ENCODE results near the gene SLC35G6. TPM values are rescaled to one million over a fixed set of nuclear protein-coding genes. Genes with fewer than 3 reads are reported as not detected.
A peak's percentile ranks its signal among the peaks of the same experiment; 100 is the strongest.
"Not testable (repeated sequence)": the region's sequence is repeated elsewhere in the genome, so short reads cannot be mapped to it uniquely, and the experiment has no call there.

Gene SLC35G6
- not detected for total RNA-seq

GRCh38 chr17:7481275-7481674 lies at the start of gene SLC35G6:
Gene SLC35G6 (plus strand): TSS chr17:7481446. CDS start chr17:7481517, 71 bp downstream.
- H3K9me3 Mint-ChIP-seq; DNase-seq (ENCODE audit: low spot score); H3K27me3 Mint-ChIP-seq; ATAC-seq: not testable (repeated sequence)
- Mint-ChIP-seq H3K27ac (peak within 1 kb of the TSS; percentile 98), H3K36me3 (peaks cover 13% of the 10 kb centered on the region), H3K4me3 (peak within 1 kb of the TSS; percentile 93), H3K4me1 (ENCODE audit: low read depth in 2 of 2) (peaks cover 63% of the 10 kb centered on the region in 2 donors)

GRCh38 chr17:7432296-7432695 lies 49.0 kb upstream of the SLC35G6 start:
- Mint-ChIP-seq H3K9me3 (no peaks in the 10 kb centered on the region), H3K27me3 (no peaks in the 10 kb centered on the region), H3K36me3 (no peaks in the 10 kb centered on the region), H3K4me1 (ENCODE audit: low read depth in 2 of 2) (peaks cover 10 to 15% of the 10 kb centered on the region in 2 donors), H3K27ac (no peak overlapping the region), H3K4me3 (no peak overlapping the region)
- DNase-seq (ENCODE audit: low spot score) (no peak), ATAC-seq (no peak)

- Mint-ChIP-seq H3K27ac (peak overlapping the region; percentile 86 to 88), H3K27me3 (peaks cover 11 to 13% of the 10 kb centered on the region in 2 donors), H3K9me3 (no peaks in the 10 kb centered on the region), H3K4me3 (peak overlapping the region; percentile 94), H3K4me1 (ENCODE audit: low read depth in 2 of 2) (peaks cover 32 to 36% of the 10 kb centered on the region in 2 donors), H3K36me3 (no peaks in the 10 kb centered on the region)
- DNase-seq (ENCODE audit: low spot score): no peak
- peak; percentile 48 to 59 for ATAC-seq
Observed at GRCh38 chr17:7435676-7436555, 45.3 kb upstream of the SLC35G6 start.

GRCh38 chr17:7436556-7437368 lies 44.5 kb upstream of the SLC35G6 start:
- Mint-ChIP-seq H3K27me3 (peaks cover 13% of the 10 kb centered on the region in 2 donors), H3K9me3 (no peaks in the 10 kb centered on the region), H3K36me3 (no peaks in the 10 kb centered on the region), H3K4me3 (peak overlapping the region; percentile 94), H3K4me1 (ENCODE audit: low read depth in 2 of 2) (peaks cover 32 to 36% of the 10 kb centered on the region in 2 donors), H3K27ac (peak overlapping the region in 1 of 2 donors; percentile 86)
- peak; percentile 86 for DNase-seq (ENCODE audit: low spot score)
- peak; percentile 82 to 83 for ATAC-seq

GRCh38 chr17:7437369-7437863 lies 43.8 kb upstream of the SLC35G6 start:
- no peak for ATAC-seq
- peak overlapping the region; percentile 80 for H3K4me3 Mint-ChIP-seq
- peaks cover 33 to 36% of the 10 kb centered on the region in 2 donors for H3K4me1 Mint-ChIP-seq (ENCODE audit: low read depth in 2 of 2)
- no peaks in the 10 kb centered on the region for H3K36me3 Mint-ChIP-seq
- H3K9me3 Mint-ChIP-seq: no peaks in the 10 kb centered on the region
- H3K27me3 Mint-ChIP-seq: peaks cover 18 to 20% of the 10 kb centered on the region in 2 donors
- H3K27ac Mint-ChIP-seq: peak overlapping the region in 1 of 2 donors; percentile 18
- DNase-seq (ENCODE audit: low spot score): no peak

- Mint-ChIP-seq H3K4me1 (ENCODE audit: low read depth in 2 of 2) (peaks cover 34 to 36% of the 10 kb centered on the region in 2 donors), H3K36me3 (no peaks in the 10 kb centered on the region), H3K27ac (peak overlapping the region in 1 of 2 donors; percentile 39), H3K4me3 (peak overlapping the region; percentile 80), H3K27me3 (peaks cover 20 to 22% of the 10 kb centered on the region in 2 donors), H3K9me3 (no peaks in the 10 kb centered on the region)
- DNase-seq (ENCODE audit: low spot score): no peak
- ATAC-seq: no peak
Observed at GRCh38 chr17:7437950-7438614, 43.2 kb upstream of the SLC35G6 start.

- Mint-ChIP-seq H3K27ac (peak overlapping the region in 1 of 2 donors; percentile 39), H3K9me3 (no peaks in the 10 kb centered on the region), H3K4me1 (ENCODE audit: low read depth in 2 of 2) (peaks cover 34 to 36% of the 10 kb centered on the region in 2 donors), H3K36me3 (no peaks in the 10 kb centered on the region), H3K27me3 (peaks cover 28 to 30% of the 10 kb centered on the region in 2 donors), H3K4me3 (peak overlapping the region; percentile 50)
- no peak for ATAC-seq
- no peak for DNase-seq (ENCODE audit: low spot score)
Observed at GRCh38 chr17:7438656-7439460, 42.4 kb upstream of the SLC35G6 start.

GRCh38 chr17:7439462-7440112 lies 41.7 kb upstream of the SLC35G6 start, which contains the start of gene FGF11:
Gene FGF11 (plus strand): TSS chr17:7439512. CDS start chr17:7439621, 109 bp downstream.
- peak within 1 kb of the TSS; percentile 82 for H3K4me3 Mint-ChIP-seq
- DNase-seq (ENCODE audit: low spot score): no peak
- H3K4me1 Mint-ChIP-seq (ENCODE audit: low read depth in 2 of 2): peaks cover 34 to 36% of the 10 kb centered on the region in 2 donors

GRCh38 chr17:7440113-7440833 lies 41.0 kb upstream of the SLC35G6 start:
- H3K4me1 Mint-ChIP-seq (ENCODE audit: low read depth in 2 of 2): peaks cover 32 to 37% of the 10 kb centered on the region in 2 donors
- DNase-seq (ENCODE audit: low spot score) (no peak), ATAC-seq (no peak)
- H3K36me3 Mint-ChIP-seq: no peaks in the 10 kb centered on the region
- peaks cover 33 to 35% of the 10 kb centered on the region in 2 donors for H3K27me3 Mint-ChIP-seq
- H3K9me3 Mint-ChIP-seq: no peaks in the 10 kb centered on the region
- H3K27ac Mint-ChIP-seq: peak overlapping the region in 1 of 2 donors; percentile 68
- H3K4me3 Mint-ChIP-seq: peak overlapping the region; percentile 82

More at GRCh38 chr17:7439462-7440112, 41.7 kb upstream of the SLC35G6 start, which contains the start of gene FGF11:
- Mint-ChIP-seq H3K9me3 (no peaks in the 10 kb centered on the region), H3K27me3 (peaks cover 32 to 33% of the 10 kb centered on the region in 2 donors), H3K36me3 (no peaks in the 10 kb centered on the region), H3K27ac (peak within 1 kb of the TSS in 1 of 2 donors; percentile 68)
- ATAC-seq: no peak

- DNase-seq (ENCODE audit: low spot score) (no peak), ATAC-seq (peak in 1 of 2 donors; percentile 46)
- H3K9me3 Mint-ChIP-seq: no peaks in the 10 kb centered on the region
- no peaks in the 10 kb centered on the region for H3K36me3 Mint-ChIP-seq
- H3K27me3 Mint-ChIP-seq: peaks cover 38 to 41% of the 10 kb centered on the region in 2 donors
- peaks cover 36 to 40% of the 10 kb centered on the region in 2 donors for H3K4me1 Mint-ChIP-seq (ENCODE audit: low read depth in 2 of 2)
- H3K27ac Mint-ChIP-seq: no peak overlapping the region
- peak overlapping the region; percentile 82 for H3K4me3 Mint-ChIP-seq
Observed at GRCh38 chr17:7440834-7441195, 40.4 kb upstream of the SLC35G6 start.

GRCh38 chr17:7441266-7441665 lies 40.0 kb upstream of the SLC35G6 start:
- H3K36me3 Mint-ChIP-seq: no peaks in the 10 kb centered on the region
- DNase-seq (ENCODE audit: low spot score) (no peak), ATAC-seq (no peak)
- H3K27ac Mint-ChIP-seq: no peak overlapping the region
- H3K9me3 Mint-ChIP-seq: no peaks in the 10 kb centered on the region
- peaks cover 43% of the 10 kb centered on the region in 2 donors for H3K27me3 Mint-ChIP-seq
- H3K4me3 Mint-ChIP-seq: no peak overlapping the region
- H3K4me1 Mint-ChIP-seq (ENCODE audit: low read depth in 2 of 2): peaks cover 36 to 38% of the 10 kb centered on the region in 2 donors

All from natural killer cell treated with Interleukin-12 subunit alpha and Interleukin-12 subunit beta and Interleukin-15 and Interleukin-18, amount 100 ng/mL, for 72 hours (primary cell).